GM12872 (cell line): Measurements from ENCODE around the gene HRCT1.

Experiments used
- TF ChIP-seq, protein P1 (sequence below): IDR thresholded peaks from 3 replicates; pipeline ENCODE4 v1.5.1; 2011; ENCODE audit warnings: low read depth, mild to moderate bottlenecking, low read length, moderate library complexity; ENCODE audit not compliant: insufficient read depth

Gene HRCT1

DNA sequence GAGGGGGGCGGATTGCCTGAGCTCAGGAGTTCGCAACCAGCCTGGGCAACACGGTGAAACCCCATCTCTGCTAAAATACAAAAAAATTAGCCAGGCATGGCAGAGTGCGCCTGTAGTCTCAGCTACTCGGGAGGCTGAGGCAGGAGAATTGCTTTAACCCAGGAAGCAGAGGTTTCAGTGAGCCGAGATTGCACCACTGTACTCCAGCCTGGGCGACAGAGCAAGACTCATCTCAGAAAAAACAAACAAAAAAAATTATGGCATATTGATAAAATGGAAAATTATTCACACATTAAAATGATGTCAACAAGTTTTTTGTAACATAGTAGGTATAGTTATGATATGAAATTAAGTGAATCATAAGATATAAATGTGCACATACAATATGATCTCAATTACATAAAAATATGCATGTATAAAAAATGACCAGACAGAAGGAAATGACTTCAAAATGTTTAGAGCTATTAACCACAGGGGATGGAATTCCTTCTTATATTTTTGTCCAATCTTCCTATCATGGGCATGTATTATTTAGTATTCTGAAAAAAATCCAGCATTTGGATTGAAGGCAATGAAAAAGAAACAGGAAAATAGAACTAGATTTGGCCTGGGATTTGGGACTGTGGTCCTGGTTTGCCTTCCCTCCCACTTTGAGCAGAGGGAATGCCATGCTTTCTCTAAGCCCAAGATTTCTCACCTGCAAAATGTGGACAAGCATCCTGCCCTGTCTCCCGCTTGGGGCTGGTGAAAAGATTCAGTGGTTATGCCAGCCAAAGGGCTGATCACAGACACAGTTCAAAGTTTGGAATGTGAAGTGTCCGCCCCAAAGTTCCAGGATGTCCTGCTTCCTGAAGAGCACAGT is 22.8 kb downstream of the HRCT1 start:
- TF ChIP-seq, protein P1, sequence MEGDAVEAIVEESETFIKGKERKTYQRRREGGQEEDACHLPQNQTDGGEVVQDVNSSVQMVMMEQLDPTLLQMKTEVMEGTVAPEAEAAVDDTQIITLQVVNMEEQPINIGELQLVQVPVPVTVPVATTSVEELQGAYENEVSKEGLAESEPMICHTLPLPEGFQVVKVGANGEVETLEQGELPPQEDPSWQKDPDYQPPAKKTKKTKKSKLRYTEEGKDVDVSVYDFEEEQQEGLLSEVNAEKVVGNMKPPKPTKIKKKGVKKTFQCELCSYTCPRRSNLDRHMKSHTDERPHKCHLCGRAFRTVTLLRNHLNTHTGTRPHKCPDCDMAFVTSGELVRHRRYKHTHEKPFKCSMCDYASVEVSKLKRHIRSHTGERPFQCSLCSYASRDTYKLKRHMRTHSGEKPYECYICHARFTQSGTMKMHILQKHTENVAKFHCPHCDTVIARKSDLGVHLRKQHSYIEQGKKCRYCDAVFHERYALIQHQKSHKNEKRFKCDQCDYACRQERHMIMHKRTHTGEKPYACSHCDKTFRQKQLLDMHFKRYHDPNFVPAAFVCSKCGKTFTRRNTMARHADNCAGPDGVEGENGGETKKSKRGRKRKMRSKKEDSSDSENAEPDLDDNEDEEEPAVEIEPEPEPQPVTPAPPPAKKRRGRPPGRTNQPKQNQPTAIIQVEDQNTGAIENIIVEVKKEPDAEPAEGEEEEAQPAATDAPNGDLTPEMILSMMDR: no peak

DNA sequence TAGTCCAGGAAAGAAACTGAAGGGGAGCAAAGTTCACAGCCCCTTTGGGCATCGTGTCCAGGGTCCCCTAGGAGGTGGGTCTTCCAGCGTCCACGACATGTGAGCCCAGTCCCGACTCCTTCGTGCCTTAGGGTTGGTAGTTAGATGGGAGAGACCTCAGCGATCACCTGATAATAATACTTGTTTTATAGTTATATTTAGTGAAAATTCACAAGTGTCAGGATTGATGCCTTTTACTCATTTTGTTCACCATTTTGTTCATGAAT is 23.4 kb downstream of the HRCT1 start:
- TF ChIP-seq, protein P1: no peak

GRCh38 chr9:35930521-35930920 is 24.5 kb downstream of the HRCT1 start:
- TF ChIP-seq, protein P1: no peak

- TF ChIP-seq, protein P1: no peak
These were observed 25.0 kb downstream of the HRCT1 start for GRCh38 chr9:35930989-35931388.

- TF ChIP-seq, protein P1: no peak
These were observed 26.7 kb downstream of the HRCT1 start for GRCh38 chr9:35932735-35933134.

DNA sequence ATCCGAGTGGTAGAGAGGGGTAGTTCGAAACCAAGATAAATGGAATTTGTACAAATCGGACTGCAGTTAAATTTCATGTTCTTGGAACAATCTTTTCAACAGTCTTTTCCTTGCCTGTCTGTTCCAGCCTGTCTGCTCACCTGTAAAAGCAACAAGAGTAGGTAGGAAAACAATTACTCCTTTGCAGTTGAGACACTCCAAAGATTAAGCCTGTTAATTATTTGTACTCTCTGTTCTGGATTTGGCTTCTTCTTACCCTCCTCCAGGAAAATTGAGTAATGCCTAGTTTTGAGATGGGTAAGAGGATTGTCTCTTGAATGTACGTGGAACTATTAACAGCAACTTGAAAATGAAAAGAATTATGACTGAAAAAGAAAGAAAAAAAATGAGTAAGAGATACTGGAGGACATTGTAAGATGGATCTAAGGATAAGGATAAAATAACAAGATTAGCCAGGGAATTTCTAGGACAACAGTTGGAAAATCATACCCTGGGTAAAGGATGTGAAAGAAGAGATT is 27.6 kb downstream of the HRCT1 start:
- TF ChIP-seq, protein P1: no peak

DNA sequence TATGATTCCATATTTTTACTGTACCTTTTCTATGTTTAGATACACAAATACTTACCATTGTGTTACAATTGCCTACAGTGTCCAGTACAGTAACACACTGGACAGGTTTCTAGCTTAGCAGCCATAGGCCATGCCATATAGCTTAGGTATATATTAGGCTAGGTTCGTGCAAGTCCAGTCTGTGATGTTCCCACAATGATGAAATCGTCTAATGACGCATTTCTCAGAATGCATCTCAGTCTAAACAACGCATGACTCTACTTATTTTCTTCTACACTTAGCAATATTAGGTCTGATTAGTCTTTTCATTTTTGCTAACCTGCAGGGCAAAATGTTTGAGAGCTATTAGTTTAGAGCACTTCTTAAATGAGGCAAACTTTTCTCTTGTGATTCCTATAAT is 29.3 kb downstream of the HRCT1 start:
- TF ChIP-seq, protein P1: no peak
